Neuronal stem cell (in vitro differentiated cells): ENCODE measurements around the gene METTL16.
"Not testable (repeated sequence)": the region's sequence is repeated elsewhere in the genome, so short reads cannot be mapped to it uniquely, and the experiment has no call there.

Experiments
- DNase-seq: peaks from one replicate; pipeline ENCODE4 v3.0.0-alpha.2; 2013; ENCODE audit warnings: low spot score
- H2AFZ ChIP-seq: one replicate; pipeline ENCODE4 v1.6.1; 2013; ENCODE audit warnings: mild to moderate bottlenecking, low read length, inconsistent platforms
- H2AK5ac ChIP-seq: 2 replicates; pipeline ENCODE4 v1.6.1; 2013; ENCODE audit warnings: low read depth, mild to moderate bottlenecking, inconsistent platforms, low read length, moderate library complexity, mixed read lengths
- H2BK120ac ChIP-seq: 2 replicates; pipeline ENCODE4 v1.6.1; 2013; ENCODE audit warnings: low read depth, mild to moderate bottlenecking, inconsistent platforms, low read length, moderate library complexity, mixed read lengths
- H2BK12ac ChIP-seq: one replicate; pipeline ENCODE4 v1.6.1; 2013; ENCODE audit warnings: low read length, inconsistent platforms
- H2BK15ac ChIP-seq: 2 replicates; pipeline ENCODE4 v1.6.1; 2013; ENCODE audit warnings: mild to moderate bottlenecking, low read length, inconsistent platforms, mixed read lengths
- H2BK5ac ChIP-seq: one replicate; pipeline ENCODE4 v1.6.1; 2013; ENCODE audit warnings: inconsistent platforms, mild to moderate bottlenecking, low read length, moderate library complexity
- H3K14ac ChIP-seq: one replicate; pipeline ENCODE4 v1.6.1; 2013; ENCODE audit warnings: low read length, inconsistent platforms
- H3K18ac ChIP-seq: 2 replicates; pipeline ENCODE4 v1.6.1; 2013; ENCODE audit warnings: low read length, inconsistent platforms
- H3K23ac ChIP-seq: 2 replicates; pipeline ENCODE4 v1.6.1; 2013; ENCODE audit warnings: low read depth, mild to moderate bottlenecking, mixed read lengths, low read length, inconsistent platforms; ENCODE audit not compliant: poor library complexity
- H3K27ac ChIP-seq: replicated peaks from 3 replicates; pipeline ENCODE4 v1.5.1; 2013; ENCODE audit warnings: low read length, inconsistent platforms
- H3K27me3 ChIP-seq, 3 experiments: 2 replicates each; pipeline ENCODE4 v1.6.1; 2013; ENCODE audit warnings: low read length in 3 of 3, mild to moderate bottlenecking in 2 of 3, inconsistent platforms in 1 of 3, low read depth in 1 of 3, mixed read lengths in 1 of 3, moderate library complexity in 1 of 3; ENCODE audit not compliant: control insufficient read depth in 3 of 3, insufficient read depth in 3 of 3
- H3K36me3 ChIP-seq, 2 donors: replicated peaks in 1 of 2; 2 replicates each; pipeline ENCODE4 v1.6.1; 2013; ENCODE audit warnings: low read length in 2 of 2; ENCODE audit not compliant: control insufficient read depth in 2 of 2, insufficient read depth in 2 of 2
- H3K4ac ChIP-seq: 2 replicates; pipeline ENCODE4 v1.6.1; 2013; ENCODE audit warnings: inconsistent platforms, mild to moderate bottlenecking, low read length, moderate library complexity
- H3K4me1 ChIP-seq, 2 donors: 1 replicate in 1 of 2; 2 replicates in 1 of 2; pipeline ENCODE4 v1.6.1; 2013; ENCODE audit warnings: low read length in 2 of 2, low read depth in 1 of 2; ENCODE audit not compliant: control insufficient read depth in 2 of 2, insufficient read depth in 1 of 2
- H3K4me2 ChIP-seq: one replicate; pipeline ENCODE4 v1.6.1; 2013; ENCODE audit warnings: mild to moderate bottlenecking, low read length, inconsistent platforms; ENCODE audit not compliant: insufficient read depth, poor library complexity, severe bottlenecking
- H3K4me3 ChIP-seq, 2 donors: 2 replicates each; pipeline ENCODE4 v1.5.1; 2013; ENCODE audit warnings: low read length in 2 of 2, mild to moderate bottlenecking in 2 of 2, inconsistent platforms in 1 of 2, moderate library complexity in 1 of 2
- H3K79me1 ChIP-seq: one replicate; pipeline ENCODE4 v1.6.1; 2013; ENCODE audit warnings: low read depth, mild to moderate bottlenecking, inconsistent platforms, low read length, moderate library complexity
- H3K9ac ChIP-seq: one replicate; pipeline ENCODE4 v1.6.1; 2013; ENCODE audit warnings: mild to moderate bottlenecking, low read depth, low read length, inconsistent platforms; ENCODE audit not compliant: poor library complexity
- H3K9me3 ChIP-seq, 2 donors: replicated peaks in 1 of 2; 2 replicates each; pipeline versions ENCODE3 to v1.6.1; 2013; ENCODE audit warnings: low read length in 2 of 2, mild to moderate bottlenecking in 2 of 2, inconsistent platforms in 1 of 2, low read depth in 1 of 2, mixed read lengths in 1 of 2, moderate library complexity in 1 of 2; ENCODE audit not compliant: control insufficient read depth in 2 of 2, insufficient read depth in 1 of 2
- H4K8ac ChIP-seq: one replicate; pipeline ENCODE4 v1.6.1; 2013; ENCODE audit warnings: low read depth, mild to moderate bottlenecking, inconsistent platforms, low read length, moderate library complexity
- H4K91ac ChIP-seq: one replicate; pipeline ENCODE4 v1.6.1; 2013; ENCODE audit warnings: low read length, low read depth, mild to moderate bottlenecking, inconsistent platforms; ENCODE audit not compliant: poor library complexity
- WGBS, 2 donors: extraction: QIAGEN DNeasy Blood & Tissue Kit; methylation state at CpG; one replicate each; pipeline ENCODE4 v1.1.7; 2013; ENCODE audit warnings: missing lambda C conversion rate in 2 of 2, mixed read lengths in 1 of 2; ENCODE audit not compliant: insufficient read length in 2 of 2, insufficient replicate concordance in 1 of 2; ENCODE audit errors: extremely low coverage in 2 of 2; 5-methylcytosine and 5-hydroxymethylcytosine counted together

The METTL16 gene

DNA sequence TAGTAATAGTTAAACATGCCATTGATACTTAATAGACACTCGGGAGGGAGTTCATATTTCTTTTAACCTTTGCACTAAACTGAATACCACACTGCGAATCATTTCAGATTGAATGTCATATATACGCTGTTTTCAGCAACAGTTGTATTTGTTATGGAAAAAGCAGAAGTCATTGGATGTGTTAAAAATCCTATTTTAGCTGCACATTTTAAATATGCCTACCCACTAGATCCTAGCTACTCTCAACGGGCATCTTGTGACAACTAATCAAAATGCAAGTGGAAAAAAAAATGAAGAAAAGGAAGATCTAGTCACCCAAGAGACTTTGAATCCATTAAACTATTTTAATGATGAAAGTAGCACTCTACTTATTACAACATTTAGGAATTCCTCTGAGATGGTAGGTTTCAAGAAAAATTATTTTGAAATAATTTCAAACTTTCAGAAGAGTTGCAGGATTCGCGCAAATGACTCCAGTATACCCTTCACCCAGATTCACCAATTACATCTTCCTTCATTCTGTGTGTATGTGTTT is 59.4 kb downstream of the METTL16 start:
- H3K23ac ChIP-seq, result no peak overlapping the region
- no peak overlapping the region for H3K18ac ChIP-seq
- H2AK5ac ChIP-seq, result no peak overlapping the region
- no CpG with 5 or more reads among the region's 6 CpGs for WGBS, 2 donors
- H3K4ac ChIP-seq, result no peak overlapping the region
- DNase-seq, result no peak
- H3K14ac ChIP-seq, result no peak overlapping the region
- H3K9me3 ChIP-seq, result no peaks in the 10 kb centered on the region
- H2BK120ac ChIP-seq, result no peak overlapping the region
- H2BK15ac ChIP-seq, result no peak overlapping the region
- H2AFZ ChIP-seq, result no peak overlapping the region
- no peak overlapping the region for H2BK5ac ChIP-seq
- no peak overlapping the region for H3K27ac ChIP-seq
- peaks cover 2% of the 10 kb centered on the region for H3K79me1 ChIP-seq
- no peak overlapping the region for H2BK12ac ChIP-seq
- no peak overlapping the region for H4K91ac ChIP-seq
- H3K4me3 ChIP-seq, result no peak overlapping the region
- no peak overlapping the region for H3K4me2 ChIP-seq
- no peak overlapping the region for H3K9ac ChIP-seq
- no peaks in the 10 kb centered on the region for H3K4me1 ChIP-seq
- peaks cover 3 to 27% of the 10 kb centered on the region in 2 donors for H3K36me3 ChIP-seq
- H3K27me3 ChIP-seq, result no peaks in the 10 kb centered on the region
- H4K8ac ChIP-seq, result no peak overlapping the region

DNA sequence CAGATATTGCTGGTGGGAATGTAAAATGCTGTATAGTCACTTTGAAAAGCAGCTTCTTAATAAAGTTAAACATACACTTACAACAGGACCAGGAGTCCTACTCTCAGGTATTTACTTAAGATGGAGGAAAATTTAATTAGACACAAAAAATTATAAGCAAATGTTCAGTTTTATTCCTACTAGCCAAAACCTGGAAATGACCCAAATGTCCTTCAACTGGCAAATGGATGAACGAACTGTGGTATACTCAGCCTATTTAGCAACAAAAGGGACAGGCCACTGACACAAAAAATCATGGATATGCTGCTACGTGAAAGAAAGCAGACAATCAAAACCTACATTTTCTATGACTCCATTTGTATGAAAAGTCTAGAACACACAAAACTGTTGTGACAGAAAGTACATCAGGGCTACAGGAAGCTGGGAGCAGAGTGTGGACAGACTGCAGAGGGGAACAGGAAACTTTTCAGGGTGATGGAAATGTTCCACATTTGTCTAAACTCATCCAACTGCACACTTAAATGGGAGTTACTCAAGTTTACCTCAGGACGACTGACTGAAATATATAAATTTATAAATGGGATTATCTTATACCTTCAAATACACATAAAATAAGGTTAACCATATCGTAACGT is 61.6 kb downstream of the METTL16 start:
- H3K79me1 ChIP-seq, result peaks cover 2% of the 10 kb centered on the region

DNA sequence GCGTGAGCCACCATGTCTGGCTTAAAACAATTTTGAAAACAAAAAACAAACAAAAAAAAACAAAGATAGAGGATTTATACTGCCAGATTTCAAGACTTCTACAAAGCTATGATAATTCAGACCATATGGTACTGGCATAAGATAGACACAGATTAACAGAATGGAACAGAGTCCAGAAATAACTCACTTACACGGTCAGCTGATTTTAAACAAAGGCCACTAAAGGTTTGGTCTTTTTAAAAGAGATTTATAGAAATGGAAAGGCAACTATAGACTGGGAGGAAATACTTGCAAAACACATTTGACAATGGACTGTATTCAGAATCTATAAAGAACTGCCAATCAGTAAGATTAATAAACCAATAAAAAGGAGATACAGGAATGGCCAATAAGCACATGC is 62.2 kb downstream of the METTL16 start:
- H4K91ac ChIP-seq, result no peak overlapping the region
- H3K4ac ChIP-seq, result no peak overlapping the region
- peaks cover 3 to 15% of the 10 kb centered on the region in 2 donors for H3K36me3 ChIP-seq
- H3K79me1 ChIP-seq, result peaks cover 2% of the 10 kb centered on the region
- no peak overlapping the region for H2BK5ac ChIP-seq
- H3K23ac ChIP-seq, result no peak overlapping the region
- no peak overlapping the region for H2AFZ ChIP-seq
- whole genome bisulfite sequencing, 2 donors, result no CpG with 5 or more reads among the region's 2 CpGs
- H3K4me1 ChIP-seq, result no peaks in the 10 kb centered on the region
- H3K14ac ChIP-seq, result no peak overlapping the region
- H2BK120ac ChIP-seq, result no peak overlapping the region
- H3K27me3 ChIP-seq, result no peaks in the 10 kb centered on the region
- DNase-seq, result no peak
- H3K9ac ChIP-seq, result no peak overlapping the region
- no peak overlapping the region for H2AK5ac ChIP-seq
- no peak overlapping the region for H2BK15ac ChIP-seq
- no peak overlapping the region for H3K4me2 ChIP-seq
- H2BK12ac ChIP-seq, result no peak overlapping the region
- no peak overlapping the region for H3K4me3 ChIP-seq
- no peak overlapping the region for H4K8ac ChIP-seq
- no peak overlapping the region for H3K27ac ChIP-seq
- H3K9me3 ChIP-seq, result peaks cover 2 to 12% of the 10 kb centered on the region in 2 donors
- H3K18ac ChIP-seq, result no peak overlapping the region

More for the DNA sequence above, 61.6 kb downstream of the METTL16 start:
- no CpG with 5 or more reads among the region's 5 CpGs for WGBS, 2 donors
- Histone ChIP-seq H3K23ac (no peak overlapping the region), H4K8ac (no peak overlapping the region), H3K9me3 (peaks cover 2 to 10% of the 10 kb centered on the region in 2 donors), H3K4me1 (no peaks in the 10 kb centered on the region), H3K27ac (no peak overlapping the region), H2AFZ (no peak overlapping the region), H3K27me3 (no peaks in the 10 kb centered on the region), H3K14ac (no peak overlapping the region), H3K36me3 (peaks cover 3 to 12% of the 10 kb centered on the region in 2 donors), H2BK5ac (no peak overlapping the region), H2BK120ac (no peak overlapping the region), H2AK5ac (no peak overlapping the region), H2BK15ac (no peak overlapping the region), H3K4me3 (no peak overlapping the region), H3K18ac (no peak overlapping the region), H2BK12ac (no peak overlapping the region), H3K4ac (no peak overlapping the region), H3K9ac (no peak overlapping the region), H3K4me2 (no peak overlapping the region), H4K91ac (no peak overlapping the region)
- DNase-seq, result no peak

DNA sequence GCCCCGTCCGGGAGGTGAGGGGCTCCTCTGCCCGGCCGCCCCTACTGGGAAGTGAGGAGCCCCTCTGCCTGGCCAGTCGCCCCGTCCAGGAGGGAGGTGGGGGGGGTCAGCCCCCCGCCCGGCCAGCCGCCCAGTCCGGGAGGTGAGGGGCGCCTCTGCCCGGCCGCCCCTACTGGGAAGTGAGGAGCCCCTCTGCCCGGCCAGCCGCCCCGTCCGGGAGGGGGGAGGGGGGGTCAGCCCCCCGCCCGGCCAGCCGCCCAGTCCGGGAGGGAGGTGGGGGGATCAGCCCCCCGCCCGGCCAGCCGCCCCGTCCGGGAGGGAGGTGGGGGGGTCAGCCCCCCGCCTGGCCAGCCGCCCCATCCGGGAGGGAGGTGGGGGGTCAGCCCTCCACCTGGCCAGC is 64.2 kb downstream of the METTL16 start:
- not testable (repeated sequence) for H3K18ac ChIP-seq, H2BK5ac ChIP-seq, H2BK120ac ChIP-seq, H2BK15ac ChIP-seq, H2AK5ac ChIP-seq, H3K23ac ChIP-seq, H3K14ac ChIP-seq, H3K4me2 ChIP-seq, H3K4me1 ChIP-seq, H2AFZ ChIP-seq, DNase-seq, H3K27me3 ChIP-seq, H3K4ac ChIP-seq, H3K9ac ChIP-seq, H3K79me1 ChIP-seq, H4K8ac ChIP-seq, H4K91ac ChIP-seq, H3K27ac ChIP-seq, H3K4me3 ChIP-seq, H2BK12ac ChIP-seq
- peaks cover 0 to 11% of the 10 kb centered on the region in 2 donors for H3K36me3 ChIP-seq
- H3K9me3 ChIP-seq, result peaks cover 2 to 12% of the 10 kb centered on the region in 2 donors
- no CpG with 5 or more reads among the region's 29 CpGs for WGBS, 2 donors
